ENCODE measurements around the gene CDC20. TPM values are rescaled to one million over a fixed set of nuclear protein-coding genes. Genes with fewer than 3 reads are reported as not detected.

The CDC20 gene
- total and polyA plus RNA-seq, 10 of the 15 experiments (the other 5 are each of a cell fraction or from before 2014, with no cell fraction given) = 36.3 to 347 (median 150) TPM

- Histone ChIP-seq H3K27ac (ENCODE audit: control insufficient read depth, insufficient read depth) (0 out of 2 replicates have a peak overlapping the region, but pooled peaks have one; percentile 58), H3K9me3 (replicated peaks; ENCODE audit: control insufficient read depth, insufficient read depth, low read length) (no peaks in the 10 kb centered on the region), H3K9ac (ENCODE audit: control insufficient read depth, insufficient read depth, low read length) (peak overlapping the region; percentile 2; the same call in 1 of the 2 replicates), H4K20me1 (ENCODE audit: control insufficient read depth, insufficient read depth) (no peaks in the 10 kb centered on the region), H3K4me1 (ENCODE audit: control insufficient read depth, insufficient read depth, low read length) (no peaks in the 10 kb centered on the region), H3K36me3 (ENCODE audit: control insufficient read depth in 2 of 2, insufficient read depth in 2 of 2, low read length in 1 of 2) (no peaks in the 10 kb centered on the region), H3K79me2 (ENCODE audit: control insufficient read depth, insufficient read depth, low read length) (no peaks in the 10 kb centered on the region), H3K4me3 (no peak overlapping the region), H3K4me2 (ENCODE audit: control insufficient read depth, insufficient read depth) (peak overlapping the region; percentile 60), H3K27me3 (replicated peaks in 1 of 2; ENCODE audit: control insufficient read depth in 2 of 2, insufficient read depth in 2 of 2, low read length in 1 of 2) (no peaks in the 10 kb centered on the region), H2AFZ (ENCODE audit: control insufficient read depth, low read depth, low read length) (peak overlapping the region; percentile 29)
- in situ Hi-C loops (cut with MboI) (no loop called here), intact Hi-C loops (cut with micrococcal nuclease; ENCODE audit: unreplicated experiment) (no loop called here)
- WGBS (ENCODE audit: insufficient coverage, insufficient replicate concordance, low lambda C conversion rate, missing lambda C conversion rate) = 72% methylated on average over 10 of the region's 11 CpGs
- ChIA-PET POLR2A (interaction anchor here (1.1 kb wide), 1 partner anchor 8 kb away, joined by 3 read pairs; no protein-coding TSS in a partner anchor), CTCF (no interaction called here), SMC1A (ENCODE audit: uncharacterized antibody, unreplicated experiment) (no interaction called here), RAD21 (ENCODE audit: unreplicated experiment) (no interaction called here)
- TF ChIP-seq ZZZ3 (IDR thresholded peaks at IDR 0.05; ENCODE audit: control insufficient read depth, insufficient read length, low read depth) (no peak), SUZ12 (IDR thresholded peaks at IDR 0.05; ENCODE audit: unreplicated experiment) (no peak), WRNIP1 (IDR thresholded peaks at IDR 0.05; ENCODE audit: borderline replicate concordance, low read depth, low read length) (no peak), SREBF1 (IDR thresholded peaks at IDR 0.05; ENCODE audit: low read length) (no peak), JUND (IDR thresholded peaks at IDR 0.05; ENCODE audit: low read depth, low read length) (no peak), NBN (IDR thresholded peaks at IDR 0.05) (no peak), POU2F2 (IDR thresholded peaks at IDR 0.05; ENCODE audit: borderline replicate concordance, low read depth, low read length) (no peak)
- BruUV-seq (replicated peaks) = no TSS peak
- DNase-seq (ENCODE audit: low read depth, low spot score) (no peak), ATAC-seq (no peak), FAIRE-seq (peak; percentile 41)
These were observed 9.0 kb upstream of the CDC20 start for GRCh38 chr1:43349594-43350306.

GRCh38 chr1:43350976-43351375 is 7.8 kb upstream of the CDC20 start:
- RAD21 ChIA-PET (ENCODE audit: unreplicated experiment) = no interaction called here
- FAIRE-seq = no peak
- 42% methylated on average over 1 of the region's 1 CpG for WGBS (ENCODE audit: insufficient coverage, insufficient replicate concordance, low lambda C conversion rate, missing lambda C conversion rate)

More at GRCh38 chr1:43350976-43351375, 7.8 kb upstream of the CDC20 start:
- ATAC-seq (no peak), DNase-seq (ENCODE audit: low read depth, low spot score) (no peak)
- intact Hi-C loops (cut with micrococcal nuclease; ENCODE audit: unreplicated experiment) = no loop called here
- Histone ChIP-seq H2AFZ (ENCODE audit: control insufficient read depth, low read depth, low read length) (no peak overlapping the region), H3K9me3 (replicated peaks; ENCODE audit: control insufficient read depth, insufficient read depth, low read length) (no peaks in the 10 kb centered on the region), H3K4me2 (ENCODE audit: control insufficient read depth, insufficient read depth) (no peak overlapping the region), H3K36me3 (ENCODE audit: control insufficient read depth in 2 of 2, insufficient read depth in 2 of 2, low read length in 1 of 2) (no peaks in the 10 kb centered on the region), H3K27ac (ENCODE audit: control insufficient read depth, insufficient read depth) (no peak overlapping the region), H4K20me1 (ENCODE audit: control insufficient read depth, insufficient read depth) (no peaks in the 10 kb centered on the region), H3K4me3 (no peak overlapping the region), H3K79me2 (ENCODE audit: control insufficient read depth, insufficient read depth, low read length) (no peaks in the 10 kb centered on the region), H3K9ac (ENCODE audit: control insufficient read depth, insufficient read depth, low read length) (no peak overlapping the region), H3K27me3 (replicated peaks in 1 of 2; ENCODE audit: control insufficient read depth in 2 of 2, insufficient read depth in 2 of 2, low read length in 1 of 2) (no peaks in the 10 kb centered on the region), H3K4me1 (ENCODE audit: control insufficient read depth, insufficient read depth, low read length) (no peaks in the 10 kb centered on the region)
- BruUV-seq (replicated peaks) = no TSS peak
- TF ChIP-seq ZBTB33 (IDR thresholded peaks at IDR 0.05) (no peak), POLR2AphosphoS5 (IDR thresholded peaks at IDR 0.05; ENCODE audit: low read length) (no peak), SMARCA5 (IDR thresholded peaks at IDR 0.05) (no peak), TARDBP (IDR thresholded peaks at IDR 0.05; ENCODE audit: borderline replicate concordance) (no peak), KAT2A (conservative IDR thresholded peaks at IDR 0.05; ENCODE audit: control insufficient read depth, low read depth, low read length) (no peak)
- ChIA-PET CTCF (no interaction called here), POLR2A (no interaction called here), SMC1A (ENCODE audit: uncharacterized antibody, unreplicated experiment) (no interaction called here)
- in situ Hi-C loops (cut with MboI) = no loop called here

Measured in GM12878 (cell line).